ENCODE results near the gene VKORC1.
A peak's percentile ranks its signal among the peaks of the same experiment; 100 is the strongest.
"Not testable (repeated sequence)": the region's sequence is repeated elsewhere in the genome, so short reads cannot be mapped to it uniquely, and the experiment has no call there.

Gene VKORC1

DNA sequence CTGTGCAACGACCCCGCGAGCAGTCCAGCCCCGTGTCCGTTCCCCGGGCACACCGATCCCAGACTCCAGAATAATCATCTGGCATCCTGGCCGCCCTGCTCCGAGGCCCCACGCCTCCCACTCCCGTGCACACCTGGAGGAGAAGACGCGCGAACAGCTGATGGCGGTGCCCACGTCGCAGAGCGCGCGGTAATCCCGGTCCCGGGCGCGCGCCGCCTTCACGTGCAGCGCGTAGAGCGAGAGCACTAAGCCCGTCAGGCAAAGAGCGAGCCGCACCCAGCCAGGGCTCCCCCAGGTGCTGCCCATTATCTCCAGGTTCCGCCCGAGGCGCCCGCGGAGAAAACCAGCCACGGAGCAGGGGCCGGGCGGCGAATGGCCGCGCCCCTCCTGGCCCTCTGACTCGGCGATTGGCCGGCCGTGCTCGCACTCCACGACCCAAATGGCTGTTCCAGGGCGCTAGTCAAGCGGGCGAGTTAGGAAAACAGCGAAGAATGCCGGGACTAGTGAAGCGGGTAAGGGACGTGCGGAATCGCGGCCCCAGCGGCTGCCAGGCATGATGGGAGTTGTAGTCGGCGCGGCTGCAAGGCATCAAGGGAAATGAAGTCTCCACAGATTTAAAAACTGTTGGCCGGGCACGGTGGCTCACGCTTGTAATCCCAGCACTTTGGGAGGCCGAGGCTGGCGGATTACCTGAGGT lies at the start of gene VKORC1:
Gene VKORC1, minus strand, starts transcription at position 374 of the 697 bp plus-strand sequence. Its CDS starts 68 bp downstream, at position 306.
- peak; percentile 91 for DNase-seq

DNA sequence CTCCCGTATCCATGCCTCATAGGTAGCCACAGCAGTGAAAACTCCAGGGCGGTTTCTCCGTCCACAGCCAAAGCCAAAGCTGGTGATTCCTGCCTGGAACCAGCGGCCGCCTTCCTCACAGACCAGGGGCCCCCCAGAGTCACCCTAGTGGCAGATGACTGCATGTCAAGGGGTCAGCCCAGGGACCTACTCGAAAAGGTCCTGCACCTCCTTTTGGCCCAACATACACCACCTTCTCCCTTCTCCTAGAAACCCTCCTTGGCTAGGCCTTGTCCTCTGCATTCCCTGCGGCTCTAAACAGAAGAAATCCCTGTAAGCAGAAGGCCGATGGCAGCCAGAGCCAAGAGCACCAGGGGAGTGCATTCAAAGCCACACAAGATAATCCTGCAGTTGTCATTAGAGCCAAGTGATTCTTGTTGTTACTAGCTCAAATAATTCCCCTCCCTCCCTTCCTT lies 49.1 kb upstream of the VKORC1 start:
- DNase-seq, result no peak

DNA sequence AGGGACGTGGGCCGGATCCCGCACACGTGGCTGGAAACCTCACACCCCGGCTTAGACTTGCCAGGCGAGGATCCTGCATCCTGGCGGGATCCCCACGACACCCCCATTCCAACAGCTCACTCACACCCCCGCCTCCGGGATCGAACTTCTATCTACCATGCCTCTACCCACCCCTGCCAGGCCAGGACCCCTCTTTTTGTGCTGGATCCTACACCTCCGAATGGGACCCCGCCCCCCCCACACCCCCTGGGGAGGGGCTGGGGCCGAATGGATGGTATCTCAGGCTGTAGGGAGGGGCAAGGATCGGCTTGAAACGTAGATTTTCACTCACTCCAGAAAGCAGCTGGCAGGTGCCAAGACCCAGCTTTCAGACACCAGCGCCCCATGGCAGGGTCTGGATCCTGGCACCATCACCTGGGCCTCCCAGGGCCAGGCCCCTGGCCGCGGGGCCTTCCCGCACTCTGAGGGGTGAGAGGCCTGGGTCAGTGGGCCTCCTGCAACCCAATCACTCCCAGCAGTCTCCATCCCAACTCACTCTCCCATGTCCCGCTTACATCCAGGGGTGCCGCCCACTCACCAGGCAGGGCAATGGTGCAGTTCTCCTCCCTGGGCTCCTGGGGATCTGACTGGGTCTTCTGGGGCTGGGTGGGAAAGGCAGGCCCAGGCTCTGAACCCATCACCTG lies 48.6 kb upstream of the VKORC1 start:
- DNase-seq, result no peak

DNA sequence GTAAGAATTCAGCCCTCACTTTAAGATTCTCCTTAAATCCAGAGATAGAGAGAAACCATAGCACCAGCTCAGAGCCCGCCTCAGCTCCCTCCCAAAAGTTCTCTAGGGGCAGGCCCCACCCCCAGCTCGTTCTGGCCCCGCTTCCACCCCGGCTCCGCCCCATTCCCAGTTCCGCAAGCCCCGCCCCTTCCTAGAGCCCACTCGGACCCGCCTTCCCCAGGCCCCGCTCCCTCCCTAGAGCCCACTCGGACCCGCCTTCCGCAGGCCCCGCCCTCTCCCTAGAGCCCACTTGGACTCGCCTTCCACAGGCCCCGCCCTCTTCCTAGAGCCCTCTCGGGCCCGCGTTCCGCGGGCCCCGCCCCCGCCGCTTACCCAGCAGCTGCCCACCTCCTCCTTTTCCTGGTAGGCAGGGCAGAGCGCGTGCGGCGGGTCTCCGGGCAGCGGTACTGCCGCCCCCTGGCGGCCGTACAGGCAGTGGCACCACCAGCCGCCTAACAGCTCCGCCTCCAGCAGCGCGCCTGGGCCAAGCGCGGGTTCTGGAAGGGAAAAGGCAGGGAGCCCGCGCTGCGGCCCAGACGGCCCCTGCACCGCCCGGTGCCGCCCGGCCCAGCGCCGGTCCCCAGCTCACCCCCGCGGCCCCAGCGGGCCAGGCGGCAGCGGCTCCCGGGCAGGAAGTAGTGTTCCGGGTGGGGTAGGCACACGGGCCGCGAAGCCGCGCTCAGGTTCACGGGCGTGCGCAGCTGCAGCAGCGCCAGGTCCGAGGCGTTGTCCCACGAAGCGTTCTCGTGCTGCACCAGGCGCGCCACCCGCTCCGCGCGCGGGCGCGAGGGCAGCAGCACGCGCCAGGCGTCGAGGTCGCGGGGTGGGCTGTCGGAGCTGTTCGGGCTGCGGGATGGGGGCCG lies 47.8 kb upstream of the VKORC1 start:
- peak; percentile 96 for DNase-seq

DNA sequence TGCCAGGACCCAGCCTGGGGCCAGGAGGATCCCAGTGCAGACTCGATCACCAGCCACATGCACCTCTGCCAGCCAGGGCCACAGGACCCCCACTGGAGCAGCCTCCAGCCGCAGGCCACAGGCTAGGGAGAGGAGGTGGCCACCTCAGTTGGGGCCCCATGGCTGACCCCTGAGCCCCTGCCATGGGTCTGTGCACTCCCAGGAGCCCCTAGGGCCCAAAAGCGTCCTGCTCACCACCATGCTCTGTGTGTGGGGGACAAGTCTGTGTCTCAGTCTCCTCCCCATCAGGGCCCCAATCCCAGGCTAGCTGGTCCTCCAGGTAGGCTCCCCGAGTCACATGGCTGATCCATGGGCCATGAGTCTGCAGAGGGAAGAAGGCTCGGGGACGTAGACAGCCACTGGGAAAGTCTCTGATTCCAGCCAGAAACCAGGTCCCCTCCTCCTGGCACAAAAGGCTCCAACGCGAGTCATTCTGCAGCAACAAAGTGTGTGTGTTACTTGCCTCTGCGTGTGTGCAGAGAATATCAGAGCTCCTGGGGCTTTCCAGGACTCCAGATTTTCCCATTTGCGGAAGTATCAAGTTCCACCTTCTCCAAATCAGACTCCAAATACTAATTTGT lies 47.0 kb upstream of the VKORC1 start:
- no peak for DNase-seq

DNA sequence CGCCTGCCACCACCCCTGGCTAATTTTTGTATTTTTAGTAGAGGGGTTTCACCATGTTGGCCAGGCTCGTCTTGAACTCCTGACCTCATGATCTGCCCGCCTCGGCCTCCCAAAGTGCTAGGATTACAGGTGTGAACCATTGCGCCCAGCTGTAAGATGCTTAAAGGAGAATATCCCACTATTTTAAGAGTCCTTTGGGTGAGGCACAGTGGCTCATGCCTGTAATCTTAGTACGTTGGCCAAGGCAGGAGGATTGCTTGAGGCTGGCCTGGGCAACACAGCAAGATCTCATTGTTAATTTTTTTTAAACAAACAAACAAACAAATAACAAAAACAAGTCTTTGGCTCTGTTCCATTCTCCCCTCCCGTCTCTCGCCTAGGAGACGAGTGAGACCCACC lies 46.5 kb upstream of the VKORC1 start:
- DNase-seq, result not testable (repeated sequence)

DNA sequence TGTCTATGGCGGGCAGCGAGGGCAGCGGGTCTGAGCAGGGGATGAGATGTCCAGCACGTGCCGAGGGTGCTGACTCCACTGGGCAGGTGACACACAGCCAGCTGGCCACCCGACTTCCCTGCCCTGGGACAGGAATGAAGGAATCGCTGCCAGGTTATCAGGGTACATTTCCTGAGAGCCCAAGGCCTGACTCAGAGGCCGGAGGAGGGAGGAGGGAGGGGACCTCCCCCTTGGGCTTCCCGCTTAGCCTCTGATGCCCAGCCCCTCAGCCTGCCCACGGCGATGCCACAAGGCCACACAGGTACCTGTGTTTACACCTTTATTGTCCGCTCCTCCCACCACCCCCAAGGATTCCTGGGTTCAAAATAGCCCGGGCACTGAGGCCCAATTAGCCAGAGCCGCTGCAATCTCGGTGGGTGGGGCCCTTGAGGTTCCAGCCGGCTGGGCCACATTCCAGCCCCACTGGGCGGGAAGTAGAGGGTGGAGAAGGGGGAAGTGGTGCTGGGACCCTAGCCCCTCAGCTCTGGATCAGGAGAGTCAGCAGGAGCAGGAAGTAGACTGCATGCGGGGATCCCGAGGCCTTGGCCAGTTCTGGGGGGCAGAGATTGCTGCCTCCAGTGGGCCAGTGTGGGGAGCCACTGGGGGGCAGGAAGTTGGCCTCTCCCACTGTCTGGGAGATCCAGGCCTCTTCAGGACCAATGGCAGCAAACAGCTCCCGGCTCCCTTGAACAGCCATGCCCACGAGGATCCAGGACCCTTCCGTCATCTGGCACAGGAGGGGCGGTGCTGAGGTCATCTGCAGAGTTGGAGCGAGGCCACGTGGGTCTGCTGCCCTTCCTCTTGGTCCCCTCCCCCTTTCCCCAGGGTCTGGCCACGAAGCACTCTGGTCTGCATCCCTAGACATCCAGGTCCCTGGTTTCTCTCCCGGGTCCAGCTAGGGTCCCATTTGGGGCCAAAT lies 44.3 kb upstream of the VKORC1 start:
- DNase-seq, result no peak

DNA sequence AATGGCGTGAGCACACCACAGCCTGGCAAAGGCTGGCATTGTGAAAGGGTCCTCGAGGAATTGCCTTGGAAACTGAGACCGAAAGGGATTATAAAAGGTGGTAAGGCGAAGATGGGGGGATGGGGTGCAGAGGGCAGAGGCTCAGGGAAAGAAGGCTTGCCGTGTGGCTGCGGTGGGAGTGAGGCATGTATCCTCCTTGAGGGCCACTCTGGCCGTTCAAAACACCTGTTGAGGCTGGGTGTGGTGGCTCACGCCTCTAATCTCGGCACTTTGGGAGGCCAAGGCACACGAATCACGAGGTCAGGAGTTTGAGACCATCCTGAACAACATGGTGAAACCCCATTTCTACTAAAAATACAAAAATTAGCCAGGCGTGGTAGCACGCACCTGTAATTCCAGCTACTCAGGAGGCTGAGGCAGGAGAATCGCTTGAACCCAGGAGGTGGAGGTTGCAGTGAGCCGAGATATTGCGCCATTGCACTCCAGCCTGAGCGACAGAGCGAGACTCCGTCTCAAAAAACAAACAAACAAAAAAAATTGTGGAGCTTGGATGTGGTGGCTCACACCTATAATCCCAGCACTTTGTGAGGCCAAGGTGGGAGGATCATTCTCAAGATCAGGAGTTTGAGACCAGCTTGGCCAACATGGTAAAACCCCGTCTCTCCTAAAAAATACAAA lies 42.4 kb upstream of the VKORC1 start:
- not testable (repeated sequence) for DNase-seq

DNA sequence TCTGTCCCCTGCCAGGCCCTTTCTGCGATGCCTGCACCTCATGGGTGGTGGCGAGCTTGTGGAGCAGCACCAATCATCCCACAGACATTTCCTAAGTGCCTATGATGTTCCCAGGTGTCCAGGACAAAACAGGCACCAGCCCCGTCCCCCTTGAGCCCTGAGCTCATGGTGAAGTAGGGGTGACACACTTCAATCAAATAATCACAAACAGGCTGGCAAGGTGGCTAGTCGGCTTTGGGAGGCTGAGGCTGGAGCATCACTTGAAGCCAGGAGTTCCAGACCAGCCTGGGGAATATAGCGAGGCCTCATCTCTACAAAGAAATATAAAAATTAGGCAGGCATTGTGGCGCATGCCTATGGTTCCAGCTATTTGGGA lies 41.7 kb upstream of the VKORC1 start:
- DNase-seq, result no peak

DNA sequence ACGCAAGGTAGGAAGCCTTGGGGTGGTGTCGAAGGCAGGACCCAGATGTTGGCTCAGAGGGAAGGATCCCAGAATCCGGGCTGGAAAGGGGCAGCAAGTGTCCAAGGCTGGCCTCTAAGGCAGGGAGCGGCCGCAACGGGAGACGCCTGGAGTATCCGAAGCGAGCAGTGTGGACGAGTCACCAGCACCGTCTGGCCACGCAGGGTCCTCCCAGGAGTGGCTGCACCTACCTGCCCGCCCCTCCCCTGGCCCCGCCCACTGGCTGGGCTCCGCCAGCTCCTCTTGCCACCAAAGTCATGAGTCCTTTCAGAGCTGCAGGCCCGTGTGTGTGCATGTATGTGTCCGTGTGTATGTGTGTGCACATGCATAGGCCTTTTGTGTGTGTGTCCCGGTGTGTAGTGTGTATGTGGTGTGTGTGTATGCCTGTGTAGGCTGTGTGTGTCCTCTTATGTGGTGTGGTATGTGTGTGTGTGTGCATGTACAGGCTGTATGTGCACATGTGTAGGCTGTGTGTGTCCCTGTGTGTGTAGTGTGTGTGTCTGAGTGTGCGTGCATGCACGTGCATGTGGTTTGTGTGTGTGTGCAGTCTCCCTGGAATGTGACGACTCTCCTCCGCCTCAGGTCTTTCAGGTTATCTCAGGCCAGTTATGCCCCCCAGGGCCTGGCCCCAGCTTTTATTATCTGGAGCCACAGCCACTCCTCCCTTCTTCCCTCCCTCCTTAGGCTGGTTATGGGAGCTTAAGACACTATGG lies 41.1 kb upstream of the VKORC1 start, which contains the start of gene PRSS8:
Gene PRSS8, minus strand, starts transcription at position 193 of the 752 bp plus-strand sequence. CDS start 229 bp downstream, outside the sequence.
- DNase-seq, result no peak

DNA sequence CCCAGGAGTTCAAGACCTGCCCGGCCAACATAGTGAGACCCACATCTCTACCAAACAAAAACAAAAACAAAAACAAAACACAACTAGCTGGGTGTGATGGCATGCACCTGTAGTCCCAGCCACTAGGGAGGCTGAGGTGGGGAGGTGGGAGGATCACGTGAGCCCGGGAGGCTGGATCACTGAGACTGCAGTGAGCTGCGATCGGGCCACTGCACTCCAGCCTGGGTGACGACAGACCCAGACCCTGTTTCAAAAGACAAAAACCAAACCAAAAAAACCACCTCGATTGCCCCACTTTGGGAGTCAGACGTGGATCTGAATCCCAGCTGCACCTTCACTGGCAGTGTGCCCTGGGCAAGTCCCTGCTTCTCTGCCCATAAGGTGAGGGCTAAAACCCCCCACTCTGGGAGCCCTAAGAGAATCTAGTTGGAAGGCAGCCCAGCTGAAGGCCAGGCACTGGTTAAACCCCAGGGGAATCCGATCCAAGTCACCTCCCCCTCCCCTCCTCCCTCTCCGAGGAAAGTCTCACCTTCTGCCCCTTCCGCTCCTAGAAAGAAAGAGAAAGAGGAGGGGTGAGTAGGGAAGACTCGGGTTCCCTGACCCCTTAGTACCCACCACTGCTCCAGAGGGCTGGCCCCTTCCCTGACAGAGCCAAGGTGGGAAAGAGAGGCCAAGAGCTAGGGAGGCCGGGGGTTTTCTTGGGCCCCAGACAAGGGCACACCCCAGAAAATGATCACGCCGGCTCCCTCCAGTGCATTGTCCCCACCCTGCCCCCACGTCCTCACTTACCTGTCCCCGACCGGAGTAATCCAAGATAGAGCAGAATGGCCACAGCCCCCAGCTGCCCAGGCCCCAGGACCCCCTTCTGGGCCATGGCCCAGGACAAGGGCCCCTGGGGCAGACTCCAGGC lies 40.3 kb upstream of the VKORC1 start:
- DNase-seq, result no peak

DNA sequence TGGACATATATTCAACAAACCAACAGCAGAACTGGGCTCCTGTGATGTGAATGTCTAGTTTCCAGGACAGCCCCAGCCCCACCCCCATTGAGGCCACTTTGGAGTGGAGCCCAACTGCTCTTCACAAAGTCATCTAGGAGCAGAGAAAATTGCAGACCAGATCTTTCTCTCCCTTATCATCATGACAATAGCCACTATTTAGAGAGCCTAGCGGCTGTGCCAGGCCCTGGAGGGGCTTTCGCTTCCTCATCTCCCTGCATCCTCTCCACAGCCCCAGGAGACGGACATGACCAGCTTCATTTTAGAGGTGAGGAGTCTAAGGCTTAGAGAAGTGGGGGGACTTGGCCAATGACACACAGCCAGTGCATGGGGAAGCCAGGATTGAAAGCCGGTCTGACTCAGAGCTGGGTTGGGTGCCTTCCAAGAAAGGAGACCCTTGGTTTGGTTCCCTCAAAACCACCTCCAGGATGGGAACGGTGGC lies 39.5 kb upstream of the VKORC1 start:
- no peak for DNase-seq

DNA sequence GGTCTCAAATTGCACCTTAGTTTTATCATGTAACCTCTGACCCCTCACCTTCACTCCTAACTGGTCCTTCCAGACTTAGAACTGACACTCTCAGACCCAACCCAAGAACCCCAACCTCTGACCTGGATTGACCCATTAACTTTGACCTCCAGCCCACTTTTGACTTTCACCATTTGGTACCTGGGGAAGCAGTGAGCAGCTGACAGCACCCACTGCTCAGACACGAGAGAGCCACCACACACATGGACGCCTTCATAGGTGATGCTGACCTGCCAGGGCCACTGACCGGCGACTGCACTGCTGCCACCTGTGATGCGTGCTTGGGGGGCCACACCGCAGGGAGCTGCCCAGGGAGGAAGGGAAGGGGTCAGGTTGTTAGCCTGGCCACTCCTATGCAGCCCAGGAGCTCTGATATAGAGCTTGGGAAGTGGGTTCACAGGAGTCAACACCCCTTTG lies 38.5 kb upstream of the VKORC1 start:
- no peak for DNase-seq

DNA sequence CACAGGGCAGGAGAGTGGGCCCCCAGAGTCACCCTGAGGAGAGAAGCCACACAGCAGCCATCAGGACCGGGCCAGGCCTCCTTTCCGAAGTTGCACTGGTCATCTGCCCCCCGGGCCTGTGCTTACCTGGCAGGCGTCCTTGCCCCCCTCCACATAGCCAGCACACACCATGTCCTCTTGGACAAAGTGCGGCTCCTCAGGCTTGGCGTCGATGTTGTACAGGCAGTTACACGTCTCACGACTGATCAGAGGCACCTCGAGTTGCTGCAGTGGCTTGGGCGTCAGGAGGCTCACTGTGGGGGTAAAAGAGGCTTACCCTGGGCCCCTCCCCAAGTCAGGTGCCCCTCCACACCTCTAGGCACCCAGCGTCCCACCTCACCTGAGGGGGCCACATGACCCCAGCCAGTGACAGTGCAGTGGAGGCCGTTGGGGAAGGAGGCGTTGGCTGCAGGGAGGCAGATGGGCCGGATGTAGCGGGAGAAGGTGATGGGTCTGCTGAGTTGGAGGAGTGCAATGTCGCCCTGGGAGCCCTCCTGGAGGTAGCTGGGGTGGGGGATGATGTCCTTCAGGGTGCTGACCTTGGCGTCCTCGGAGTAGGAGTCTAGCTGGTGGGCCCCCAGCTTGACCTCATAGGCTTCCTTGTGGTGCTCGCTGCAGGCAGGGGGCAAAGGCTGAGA lies 37.8 kb upstream of the VKORC1 start:
- no peak for DNase-seq

DNA sequence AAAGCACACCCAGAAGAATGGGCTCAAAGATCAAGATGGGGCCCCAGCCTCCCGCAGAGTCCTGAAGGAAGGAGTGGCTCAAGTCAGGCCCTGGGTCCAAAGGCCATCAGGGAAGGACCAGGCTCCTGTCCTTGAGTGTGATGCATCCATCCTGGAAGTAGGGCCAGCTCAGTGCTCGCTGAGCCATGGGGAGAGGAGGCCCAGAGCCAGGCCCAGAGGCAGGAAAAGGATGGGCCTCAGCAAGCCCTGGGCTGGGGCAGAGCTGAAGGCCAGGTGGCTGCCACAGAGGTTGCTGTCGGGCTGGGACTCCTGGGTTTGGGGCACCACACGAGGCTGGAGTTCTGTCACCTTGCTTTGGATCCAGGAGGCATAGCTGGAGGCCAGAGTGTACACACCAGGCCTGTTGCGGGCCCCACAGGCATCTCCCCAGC lies 37.3 kb upstream of the VKORC1 start:
- no peak for DNase-seq

DNA sequence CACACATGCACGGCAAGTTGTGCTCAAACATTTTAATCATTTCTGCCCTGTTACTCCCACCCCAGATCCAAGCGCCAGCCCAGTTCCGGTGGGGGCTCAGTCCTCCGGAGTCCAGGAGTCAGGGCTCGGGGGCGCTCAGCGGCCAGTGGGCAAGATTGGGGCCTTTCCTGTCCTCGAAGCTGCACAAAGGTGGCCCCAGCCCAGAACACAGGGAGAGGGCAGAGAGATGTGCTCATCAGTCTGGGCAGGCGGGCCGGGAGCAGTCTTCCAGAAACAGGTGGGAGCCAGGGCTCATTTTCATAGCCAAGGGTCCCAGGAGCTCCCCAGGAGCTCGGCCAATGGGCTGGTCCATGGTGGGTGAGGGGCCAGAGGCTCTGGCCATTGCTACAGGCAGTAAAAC lies 36.8 kb upstream of the VKORC1 start:
- DNase-seq, result no peak

DNA sequence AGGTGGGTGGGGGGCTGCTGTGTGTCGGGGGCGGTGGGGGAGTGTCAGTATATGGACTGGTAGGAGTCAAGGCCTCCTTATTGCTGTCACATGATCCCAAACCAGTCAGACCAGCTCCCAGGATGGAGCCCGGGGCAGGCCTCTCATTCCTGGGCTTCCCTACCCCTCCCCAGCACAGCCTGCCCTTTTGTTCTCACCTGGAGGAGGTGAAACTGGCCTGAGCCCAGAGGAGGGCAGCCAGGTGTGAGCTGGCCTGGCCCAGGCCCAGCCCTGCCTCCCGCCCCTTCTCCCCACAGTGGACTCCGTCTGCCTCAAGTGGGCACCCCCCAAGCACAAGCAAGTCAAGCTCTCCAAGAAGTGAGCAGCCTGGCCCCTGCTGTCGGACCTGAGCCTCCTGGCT lies 36.3 kb upstream of the VKORC1 start:
- DNase-seq, result no peak

DNA sequence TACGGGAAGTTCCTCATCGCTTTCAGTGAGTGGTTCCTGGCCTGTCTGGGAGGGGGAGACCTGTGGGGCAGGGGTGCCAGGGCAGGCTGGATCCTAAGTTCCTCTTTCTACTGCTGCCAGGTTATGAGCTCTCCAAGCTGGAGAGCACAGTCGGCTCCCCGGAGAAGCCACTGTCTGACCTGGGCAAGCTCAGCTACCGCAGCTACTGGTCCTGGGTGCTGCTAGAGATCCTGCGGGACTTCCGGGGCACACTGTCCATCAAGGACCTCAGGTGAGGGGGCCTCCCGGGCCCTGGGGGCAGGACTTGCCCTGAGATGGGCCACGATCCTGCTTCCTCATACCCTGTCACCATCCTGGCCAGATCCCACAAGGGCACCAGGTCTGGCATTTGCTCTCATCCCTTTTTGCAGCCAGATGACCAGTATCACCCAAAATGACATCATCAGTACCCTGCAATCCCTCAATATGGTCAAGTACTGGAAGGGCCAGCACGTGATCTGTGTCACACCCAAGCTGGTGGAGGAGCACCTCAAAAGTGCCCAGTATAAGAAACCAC lies 35.8 kb upstream of the VKORC1 start:
- DNase-seq, result no peak
